Activated T-helper 1 cell treated with anti-CD3 and anti-CD28 coated beads, Interleukin-12 subunit alpha, Interleukin-12 subunit beta, Interleukin-2, Interleukin-4 antibody, amounts not matched to agents 30 ng/mL and 10 ng/mL and 1 ng/mL, durations not matched to agents 14 hours and 24 hours and 36 hours (primary cell): ENCODE measurements around the gene ACVRL1. TPM values are rescaled to one million over a fixed set of nuclear protein-coding genes. Genes with fewer than 3 reads are reported as not detected.

Experiments
- DNase-seq: peaks from one replicate; pipeline ENCODE4 v3.0.0; 2021; ENCODE audit warnings: low spot score
- H3K27ac Mint-ChIP-seq: one replicate; pipeline ENCODE4 v1.8.0; 2021; ENCODE audit warnings: mild to moderate bottlenecking, mixed read lengths
- H3K27me3 Mint-ChIP-seq: one replicate; pipeline ENCODE4 v1.8.0; 2022; ENCODE audit warnings: mild to moderate bottlenecking, moderate library complexity, mixed read lengths; ENCODE audit not compliant: insufficient read depth
- H3K36me3 Mint-ChIP-seq: one replicate; pipeline ENCODE4 v1.8.0; 2021; ENCODE audit warnings: low read depth, mixed read lengths
- H3K4me1 Mint-ChIP-seq: one replicate; pipeline ENCODE4 v1.8.0; 2021; ENCODE audit warnings: low read depth, mixed read lengths
- H3K4me3 Mint-ChIP-seq: one replicate; pipeline ENCODE4 v1.8.0; 2021; ENCODE audit warnings: mild to moderate bottlenecking, moderate library complexity, mixed read lengths
- H3K9me3 Mint-ChIP-seq: one replicate; pipeline ENCODE4 v1.8.0; 2021; ENCODE audit warnings: mixed read lengths
- intact Hi-C: fragments of 100-400 bp; cut with micrococcal nuclease; formaldehyde crosslinking; loops from one replicate; pipeline ENCODE4 v1.15.1; 2024
- total RNA-seq: library from RNA; stranded (reverse); gene quantifications from 2 replicates; pipeline ENCODE4 v1.2.3, GENCODE V29; 2022

Gene ACVRL1
- total RNA-seq, 1 donor from 2014 or later: not detected

DNA sequence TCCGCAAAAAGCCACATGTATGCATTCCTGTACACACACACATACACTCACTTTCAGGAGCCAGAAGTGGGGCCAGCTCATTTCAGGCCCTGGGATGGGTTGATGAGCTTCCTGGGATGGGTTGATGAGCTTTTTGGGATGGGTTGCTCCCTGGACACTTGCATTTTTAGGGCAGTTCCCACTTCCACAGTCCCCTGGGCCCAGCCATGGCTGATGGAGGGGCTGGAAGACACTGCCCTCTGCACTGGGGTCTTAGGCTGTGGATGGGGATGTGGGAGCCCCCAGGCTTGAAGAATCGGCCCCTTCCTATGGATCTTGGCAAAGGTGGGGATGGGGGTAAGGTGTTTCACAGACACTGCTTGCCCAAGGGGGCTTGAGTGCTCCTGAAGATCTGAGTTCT is 12.7 kb downstream of the ACVRL1 start:
- no peak overlapping the region for H3K4me3 Mint-ChIP-seq
- H3K36me3 Mint-ChIP-seq: no peaks in the 10 kb centered on the region
- no peaks in the 10 kb centered on the region for H3K9me3 Mint-ChIP-seq
- peaks cover 2% of the 10 kb centered on the region for H3K27me3 Mint-ChIP-seq
- no peak overlapping the region for H3K27ac Mint-ChIP-seq
- intact Hi-C loops: no loop called here
- peaks cover 8% of the 10 kb centered on the region for H3K4me1 Mint-ChIP-seq
- DNase-seq: no peak

DNA sequence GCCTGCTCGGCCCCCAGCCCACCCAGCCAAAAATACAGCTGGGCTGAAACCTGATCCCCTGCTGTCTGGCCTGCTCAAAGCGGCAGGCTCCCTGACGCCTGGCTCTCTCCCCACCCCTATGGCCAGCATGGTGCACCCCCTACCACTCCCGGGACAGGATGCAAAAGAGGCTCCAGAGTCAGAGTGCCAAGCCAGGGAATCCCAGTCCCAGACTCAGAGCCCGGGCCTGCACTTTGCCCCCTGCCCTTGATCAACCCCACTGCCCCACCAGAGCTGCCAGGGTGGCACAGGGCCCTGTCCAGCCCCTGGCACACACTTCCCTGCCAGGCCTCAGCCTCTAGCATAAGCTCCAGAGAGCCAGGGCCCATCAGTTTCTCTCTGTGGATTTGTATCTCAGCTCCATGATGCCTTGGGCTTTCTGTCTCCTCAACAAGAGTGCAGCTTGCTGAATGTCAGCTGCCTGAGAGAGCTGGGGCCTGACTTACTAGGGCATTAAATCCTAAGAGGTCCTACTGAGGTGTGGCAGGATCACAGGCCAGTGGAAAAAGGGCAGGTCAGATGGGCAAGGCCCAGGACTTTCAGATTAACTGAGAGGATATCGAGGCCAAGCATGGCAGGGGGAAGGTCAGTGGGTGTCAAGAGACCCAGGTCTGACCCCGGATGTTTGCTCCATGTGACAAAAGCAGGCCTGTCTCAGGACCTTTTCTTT is 13.9 kb downstream of the ACVRL1 start:
- Mint-ChIP-seq H3K36me3 (no peaks in the 10 kb centered on the region), H3K27me3 (peaks cover 2% of the 10 kb centered on the region)
- intact Hi-C loops: no loop called here

DNA sequence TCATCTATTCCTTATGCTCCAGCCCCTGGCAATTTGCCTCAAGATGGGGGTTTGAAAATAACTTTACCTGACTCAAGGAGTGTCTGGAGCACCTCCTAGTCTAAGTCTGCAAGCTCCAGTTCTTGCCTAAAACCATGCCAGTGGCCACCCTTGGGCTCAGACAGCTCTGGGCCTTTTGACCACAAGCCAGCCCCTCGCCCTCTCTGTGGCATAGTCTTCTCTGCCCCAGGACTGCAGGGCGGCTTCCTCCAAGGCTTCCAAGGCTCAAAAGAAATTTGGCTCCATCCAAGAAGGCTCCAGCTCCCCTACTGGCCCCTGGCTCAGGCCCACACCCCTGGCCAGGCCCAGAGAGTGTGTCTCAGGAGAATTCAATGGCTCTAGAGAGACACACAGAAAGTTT is 14.8 kb downstream of the ACVRL1 start:
- no peak for DNase-seq
- no peaks in the 10 kb centered on the region for H3K9me3 Mint-ChIP-seq
- H3K4me1 Mint-ChIP-seq: peaks cover 13% of the 10 kb centered on the region
- H3K4me3 Mint-ChIP-seq: no peak overlapping the region
- H3K36me3 Mint-ChIP-seq: no peaks in the 10 kb centered on the region
- H3K27me3 Mint-ChIP-seq: peaks cover 2% of the 10 kb centered on the region
- intact Hi-C loops: no loop called here
- no peak overlapping the region for H3K27ac Mint-ChIP-seq

More for the DNA sequence above, 13.9 kb downstream of the ACVRL1 start:
- Mint-ChIP-seq H3K27ac (no peak overlapping the region), H3K4me1 (peaks cover 13% of the 10 kb centered on the region), H3K9me3 (no peaks in the 10 kb centered on the region), H3K4me3 (no peak overlapping the region)
- DNase-seq: no peak

DNA sequence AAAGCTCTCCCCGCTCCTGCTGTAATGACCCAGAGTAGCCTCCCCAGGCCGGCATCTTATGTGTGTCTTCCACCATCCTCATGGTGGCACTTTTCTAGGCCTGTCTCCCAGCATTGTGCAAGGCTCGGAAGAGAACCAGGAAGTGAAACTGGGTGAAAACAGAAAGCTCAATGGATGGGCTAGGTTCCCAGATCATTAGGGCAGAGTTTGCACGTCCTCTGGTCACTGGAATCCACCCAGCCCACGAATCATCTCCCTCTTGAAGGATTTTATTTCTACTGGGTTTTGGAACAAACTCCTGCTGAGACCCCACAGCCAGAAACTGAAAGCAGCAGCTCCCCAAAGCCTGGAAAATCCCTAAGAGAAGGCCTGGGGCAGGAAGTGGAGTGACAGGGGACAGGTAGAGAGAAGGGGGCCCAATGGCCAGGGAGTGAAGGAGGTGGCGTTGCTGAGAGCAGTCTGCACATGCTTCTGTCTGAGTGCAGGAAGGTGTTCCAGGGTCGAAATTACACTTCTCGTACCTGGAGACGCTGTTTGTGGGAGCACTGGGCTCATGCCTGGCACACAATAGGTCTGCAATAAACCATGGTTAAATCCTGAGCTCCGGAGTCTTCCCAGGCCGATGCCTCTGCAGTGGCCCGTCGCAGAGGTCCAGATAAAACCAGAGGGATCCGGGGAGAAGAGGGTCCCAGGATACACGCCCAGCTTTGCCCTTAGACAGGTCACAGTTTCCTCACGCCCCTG is 15.6 kb downstream of the ACVRL1 start:
- Mint-ChIP-seq H3K27ac (no peak overlapping the region), H3K9me3 (no peaks in the 10 kb centered on the region)
- intact Hi-C loops: no loop called here

DNA sequence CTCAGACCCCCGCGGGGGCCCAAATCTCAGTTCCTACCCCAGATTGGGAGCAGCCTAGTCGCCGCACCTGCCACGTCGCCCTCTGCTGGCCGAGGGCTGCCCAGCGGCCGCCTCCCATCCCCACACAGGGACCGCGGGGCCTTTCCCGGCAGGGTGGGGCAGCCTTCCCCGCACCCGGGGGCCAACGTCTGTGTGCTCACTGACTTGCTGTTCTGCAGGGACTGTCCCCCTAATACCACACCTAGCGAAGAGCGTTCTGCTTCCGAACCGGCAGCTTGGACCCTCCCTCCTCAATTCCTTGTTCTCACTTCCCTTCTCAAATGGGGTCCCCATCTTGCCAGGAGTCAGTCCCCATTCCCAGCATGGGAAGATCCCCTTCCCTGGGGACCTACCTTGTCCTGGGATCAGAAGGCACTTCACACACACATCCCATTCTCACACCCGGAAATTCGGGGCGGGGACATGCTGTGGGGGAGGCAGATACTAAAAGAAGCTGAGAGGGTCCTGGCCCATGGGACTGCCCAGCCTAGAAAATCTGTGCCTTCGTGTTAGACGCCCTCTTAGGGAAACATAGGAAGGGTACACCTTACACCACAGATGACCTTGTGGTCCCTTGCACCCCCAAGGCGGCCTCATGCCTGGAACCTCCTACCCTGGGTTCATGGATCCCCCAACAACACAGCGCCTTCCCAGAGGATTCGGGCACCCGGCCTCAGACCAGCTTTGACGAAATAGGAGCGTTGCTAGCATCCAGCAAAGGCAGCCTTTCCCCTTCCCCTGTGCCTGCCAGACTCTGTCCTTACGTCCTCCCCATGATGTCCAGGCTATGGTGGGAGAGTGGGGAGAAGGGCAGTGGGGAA is 16.4 kb downstream of the ACVRL1 start:
- intact Hi-C loops: no loop called here
- Mint-ChIP-seq H3K9me3 (no peaks in the 10 kb centered on the region), H3K27ac (no peak overlapping the region), H3K36me3 (no peaks in the 10 kb centered on the region), H3K4me1 (peaks cover 13% of the 10 kb centered on the region), H3K4me3 (peak overlapping the region; percentile 20), H3K27me3 (peaks cover 2% of the 10 kb centered on the region)
- peak; percentile 35 for DNase-seq

More for the DNA sequence above, 15.6 kb downstream of the ACVRL1 start:
- H3K36me3 Mint-ChIP-seq: no peaks in the 10 kb centered on the region
- H3K4me1 Mint-ChIP-seq: peaks cover 13% of the 10 kb centered on the region
- peaks cover 2% of the 10 kb centered on the region for H3K27me3 Mint-ChIP-seq
- DNase-seq: no peak
- H3K4me3 Mint-ChIP-seq: no peak overlapping the region

DNA sequence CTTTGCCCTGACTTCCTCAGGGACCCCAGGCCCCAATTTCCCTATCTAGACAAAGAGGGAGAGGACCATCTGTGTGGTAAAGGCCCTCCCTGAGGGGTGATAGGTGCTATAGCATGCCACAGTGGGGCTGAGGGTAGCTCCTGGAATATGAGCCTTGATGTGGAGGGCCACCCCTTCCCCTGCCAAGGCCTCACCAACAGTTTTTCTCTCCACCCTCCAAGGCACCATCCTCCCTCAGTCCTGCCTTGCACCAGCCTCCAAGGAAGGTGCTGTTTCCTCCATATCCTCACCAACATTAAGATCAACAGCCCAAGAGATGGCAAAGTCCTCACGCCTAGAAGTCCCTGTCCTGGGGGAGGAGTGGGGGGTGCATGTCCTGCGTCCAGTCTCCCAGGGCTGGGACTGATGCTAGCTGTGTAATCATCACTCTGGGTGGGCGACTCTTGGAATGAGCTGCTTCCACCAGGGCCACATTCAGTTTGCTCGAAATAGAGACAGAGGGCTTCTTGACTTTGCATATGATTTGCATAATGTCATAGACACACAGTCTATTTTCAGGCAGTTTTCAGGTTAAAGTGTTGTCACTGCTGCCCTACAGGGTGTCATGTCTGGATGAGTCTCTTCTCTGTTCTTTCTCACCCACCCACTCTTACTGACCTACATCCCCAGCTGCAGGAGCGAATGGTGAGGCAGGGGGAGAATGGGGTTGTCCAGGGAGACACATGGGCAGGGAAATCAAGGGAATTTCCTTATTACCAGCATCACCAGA is 17.4 kb downstream of the ACVRL1 start:
- no peak for DNase-seq
- intact Hi-C loops: no loop called here
- Mint-ChIP-seq H3K9me3 (no peaks in the 10 kb centered on the region), H3K36me3 (no peaks in the 10 kb centered on the region), H3K4me1 (peaks cover 13% of the 10 kb centered on the region), H3K4me3 (no peak overlapping the region), H3K27me3 (peaks cover 4% of the 10 kb centered on the region), H3K27ac (no peak overlapping the region)

DNA sequence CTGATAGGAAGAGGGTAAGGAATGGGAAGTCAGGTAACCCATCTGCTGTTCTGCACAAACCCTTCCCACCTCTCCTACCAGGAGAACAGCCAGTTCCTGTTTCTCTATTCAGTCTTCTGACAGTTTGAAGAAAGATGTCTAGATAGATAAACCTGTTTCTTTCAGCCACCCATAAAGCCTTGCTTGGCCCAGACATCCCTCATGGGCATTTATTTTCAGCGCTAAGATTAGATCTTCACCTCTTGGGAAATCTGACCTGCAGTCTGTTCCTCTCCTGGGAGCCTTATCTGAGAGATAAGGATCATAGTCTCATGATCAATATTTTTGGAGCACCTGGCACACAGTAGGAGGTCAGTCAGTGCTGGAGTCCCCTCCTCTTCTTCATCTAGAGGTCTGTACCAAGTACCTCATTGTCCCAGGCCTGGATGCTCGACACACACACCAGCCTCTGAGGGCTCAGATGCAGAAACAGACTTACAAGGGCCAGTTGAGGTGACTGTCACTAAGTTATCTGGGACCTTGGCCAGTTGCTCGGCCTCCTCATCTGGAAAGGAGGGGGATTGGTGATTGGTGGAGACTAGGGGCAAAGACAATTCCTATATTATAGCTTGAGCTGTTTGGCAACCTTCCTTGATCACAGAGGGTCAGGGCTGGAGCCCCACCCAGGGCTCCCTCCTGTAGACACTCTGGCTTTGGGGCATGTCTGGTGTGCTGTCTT is 18.2 kb downstream of the ACVRL1 start:
- intact Hi-C loops: loop anchor here (1.0 to 2.0 kb wide), 3 partner anchors 25 to 98 kb away; partner anchors contain the start of gene ACVR1B
- no peak for DNase-seq
- peaks cover 10% of the 10 kb centered on the region for H3K27me3 Mint-ChIP-seq
- no peak overlapping the region for H3K27ac Mint-ChIP-seq
- H3K9me3 Mint-ChIP-seq: no peaks in the 10 kb centered on the region
- H3K36me3 Mint-ChIP-seq: no peaks in the 10 kb centered on the region
- peaks cover 13% of the 10 kb centered on the region for H3K4me1 Mint-ChIP-seq
- H3K4me3 Mint-ChIP-seq: no peak overlapping the region

DNA sequence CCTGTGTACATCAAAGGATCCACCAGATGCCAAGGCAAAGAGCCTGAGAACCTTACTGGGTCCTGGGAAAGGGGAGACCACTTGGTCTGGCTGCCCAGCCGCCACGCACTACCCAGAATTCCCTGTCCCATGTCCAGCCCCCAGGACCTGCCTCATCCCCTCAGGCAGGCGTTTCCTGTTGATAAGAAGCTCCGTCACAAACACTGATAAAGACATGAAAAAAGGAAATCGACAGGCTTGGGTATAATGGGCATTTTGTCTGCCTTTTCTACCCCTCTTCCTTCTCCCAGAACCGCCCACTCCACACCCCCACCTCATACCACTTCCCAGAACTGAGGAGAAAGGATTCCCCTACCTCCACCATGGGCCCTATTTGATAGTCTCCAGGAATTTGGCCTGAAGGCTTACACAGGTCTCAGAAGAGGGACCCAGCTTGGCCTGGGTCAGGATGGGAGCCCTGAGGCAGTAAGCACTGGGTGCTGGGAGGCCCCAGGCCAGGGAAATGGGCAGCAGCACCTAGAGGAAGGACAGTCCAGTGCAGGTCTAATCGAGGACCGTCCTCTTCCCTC is 18.8 kb downstream of the ACVRL1 start:
- Mint-ChIP-seq H3K9me3 (no peaks in the 10 kb centered on the region), H3K4me3 (no peak overlapping the region), H3K36me3 (no peaks in the 10 kb centered on the region), H3K4me1 (peaks cover 13% of the 10 kb centered on the region), H3K27me3 (peaks cover 11% of the 10 kb centered on the region), H3K27ac (no peak overlapping the region)
- intact Hi-C loops: loop anchor here (1.0 to 2.0 kb wide), 3 partner anchors 25 to 97 kb away; partner anchors contain the start of gene ACVR1B
- DNase-seq: no peak

DNA sequence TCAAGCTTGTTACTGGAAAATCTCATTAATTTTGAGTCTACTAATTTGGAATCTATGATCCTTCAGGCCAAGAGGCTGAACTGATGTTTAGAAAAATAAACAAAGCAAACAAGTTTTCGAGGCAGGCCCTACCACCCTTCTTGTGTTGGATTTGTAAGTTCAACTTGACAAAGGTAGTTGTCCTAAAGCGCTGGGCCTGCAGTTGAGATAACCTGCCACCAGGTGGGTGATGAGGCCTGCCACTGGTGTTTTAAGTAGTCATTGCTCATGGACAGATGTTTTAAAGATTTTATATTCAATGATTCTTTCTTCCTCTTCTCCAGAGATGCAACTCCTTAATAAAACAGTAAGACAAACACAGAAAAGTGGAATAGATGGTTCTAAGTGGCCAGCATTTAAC is 19.4 kb downstream of the ACVRL1 start:
- no peak overlapping the region for H3K4me3 Mint-ChIP-seq
- peaks cover 13% of the 10 kb centered on the region for H3K4me1 Mint-ChIP-seq
- H3K27me3 Mint-ChIP-seq: peaks cover 13% of the 10 kb centered on the region
- H3K27ac Mint-ChIP-seq: no peak overlapping the region
- no peaks in the 10 kb centered on the region for H3K9me3 Mint-ChIP-seq
- intact Hi-C loops: loop anchor here (1.0 to 2.0 kb wide), 3 partner anchors 24 to 97 kb away; partner anchors contain the start of gene ACVR1B
- DNase-seq: peak; percentile 24
- H3K36me3 Mint-ChIP-seq: no peaks in the 10 kb centered on the region

DNA sequence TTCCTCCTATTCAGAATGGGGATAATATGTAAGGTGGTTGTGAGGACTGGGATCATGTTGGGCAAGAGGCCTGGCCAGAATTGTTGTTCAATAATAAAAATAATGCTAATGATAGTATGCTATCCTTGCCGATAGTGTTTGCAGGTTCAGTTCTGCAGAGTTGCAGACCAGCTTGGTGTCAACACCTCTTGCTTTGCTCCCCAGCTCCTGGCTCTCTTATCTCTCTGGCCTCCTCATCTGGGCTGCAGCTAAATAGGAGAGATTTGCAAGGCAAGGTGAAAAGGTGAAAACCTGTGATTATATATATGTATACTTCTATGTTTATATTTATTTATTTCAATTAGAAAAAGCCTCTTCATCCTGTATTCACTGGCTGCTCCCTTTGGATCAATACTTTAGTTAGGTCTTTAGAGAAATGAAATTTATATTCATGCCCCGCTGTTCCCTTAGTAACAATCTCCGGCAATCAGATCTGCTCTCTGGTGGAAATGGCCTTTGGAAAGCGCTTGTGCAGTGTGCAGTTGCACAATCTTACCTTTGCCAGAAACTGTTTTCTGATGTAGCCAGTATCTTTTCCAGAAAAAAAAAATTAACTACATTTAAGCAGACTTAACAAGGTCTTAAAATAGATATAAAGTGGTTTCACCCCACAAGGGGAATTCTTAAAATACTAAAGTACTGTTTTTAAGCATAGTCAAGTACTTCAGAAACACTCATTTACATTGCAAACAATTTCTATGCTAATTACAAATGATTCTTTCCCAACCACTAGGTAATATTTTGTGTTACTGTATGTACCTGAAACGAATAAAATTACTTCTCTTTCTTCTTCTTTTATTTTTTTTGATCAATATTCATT is 25.1 kb downstream of the ACVRL1 start:
- no peaks in the 10 kb centered on the region for H3K36me3 Mint-ChIP-seq
- no peak overlapping the region for H3K4me3 Mint-ChIP-seq
- intact Hi-C loops: no loop called here

DNA sequence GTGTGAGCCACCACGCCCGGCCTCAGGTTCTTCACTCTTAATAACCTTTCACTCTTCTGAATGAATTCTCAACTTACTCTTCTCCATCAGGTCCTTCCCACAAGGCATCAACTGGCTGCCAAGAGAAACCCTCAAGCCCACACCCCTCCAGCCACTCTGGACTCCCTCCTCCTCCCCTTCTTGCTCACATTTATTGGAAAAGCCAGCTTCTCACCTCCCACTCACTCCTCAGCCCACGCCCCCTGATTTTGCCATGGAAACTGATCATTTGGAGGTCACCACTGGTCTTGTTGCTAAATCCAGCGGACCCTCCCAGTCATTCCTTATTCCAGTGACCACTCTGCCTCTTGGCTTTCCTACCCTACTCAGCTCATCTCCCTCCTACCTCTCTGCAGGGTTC is 26.8 kb downstream of the ACVRL1 start:
- H3K27me3 Mint-ChIP-seq: peaks cover 27% of the 10 kb centered on the region
- intact Hi-C loops: no loop called here
- no peaks in the 10 kb centered on the region for H3K9me3 Mint-ChIP-seq
- no peak overlapping the region for H3K27ac Mint-ChIP-seq
- H3K4me3 Mint-ChIP-seq: no peak overlapping the region
- no peaks in the 10 kb centered on the region for H3K4me1 Mint-ChIP-seq
- DNase-seq: no peak
- H3K36me3 Mint-ChIP-seq: no peaks in the 10 kb centered on the region

More for the DNA sequence above, 25.1 kb downstream of the ACVRL1 start:
- Mint-ChIP-seq H3K9me3 (no peaks in the 10 kb centered on the region), H3K27me3 (peaks cover 22% of the 10 kb centered on the region), H3K4me1 (no peaks in the 10 kb centered on the region), H3K27ac (no peak overlapping the region)
- no peak for DNase-seq
